Smooth muscle cell (in vitro differentiated cells): ENCODE data around the gene EPHA3. TPM values are rescaled to one million over a fixed set of nuclear protein-coding genes. Genes with fewer than 3 reads are reported as not detected.

ENCODE experiments used
- DNase-seq: peaks from one replicate; lab custom pipeline; 2025; ENCODE audit not compliant: unreplicated experiment; lab: John Stamatoyannopoulos, UW
- H2AFZ ChIP-seq: fragments of 200-600 bp; sonication (generic); 2 replicates; pipeline ENCODE4 v1.6.0; 2016; ENCODE audit warnings: antibody characterized with exemption, low read depth, mild to moderate bottlenecking
- H3F3A ChIP-seq: fragments of 200-600 bp; sonication (generic); 2 replicates; pipeline ENCODE4 v1.6.0; 2017; ENCODE audit warnings: antibody characterized with exemption, low read depth
- H3K27ac ChIP-seq: fragments of 200-600 bp; sonication (generic); 2 replicates; pipeline ENCODE4 v1.5.1; 2016; ENCODE audit warnings: low read depth, mild to moderate bottlenecking
- H3K27me3 ChIP-seq: fragments of 200-600 bp; sonication (generic); 2 replicates; pipeline ENCODE4 v1.6.1; 2016; ENCODE audit warnings: low read depth, mild to moderate bottlenecking
- H3K36me3 ChIP-seq: fragments of 200-600 bp; sonication (generic); 2 replicates; pipeline ENCODE4 v1.5.1; 2016; ENCODE audit warnings: low read depth
- H3K4me1 ChIP-seq: fragments of 200-600 bp; sonication (generic); 2 replicates; pipeline ENCODE4 v1.5.1; 2016; ENCODE audit warnings: low read depth
- H3K4me2 ChIP-seq: fragments of 200-600 bp; sonication (generic); 2 replicates; pipeline ENCODE4 v1.6.0; 2016; ENCODE audit warnings: mild to moderate bottlenecking
- H3K4me3 ChIP-seq: fragments of 200-600 bp; sonication (generic); 2 replicates; pipeline ENCODE4 v1.5.1; 2016; ENCODE audit warnings: mild to moderate bottlenecking
- H3K79me2 ChIP-seq: fragments of 200-600 bp; sonication (generic); 2 replicates; pipeline ENCODE4 v1.6.0; 2016; ENCODE audit warnings: low read depth, mild to moderate bottlenecking
- H3K9ac ChIP-seq: fragments of 200-600 bp; sonication (generic); 2 replicates; pipeline ENCODE4 v1.6.0; 2016; ENCODE audit warnings: low read depth
- H3K9me3 ChIP-seq: fragments of 200-600 bp; sonication (generic); replicated peaks from 2 replicates; pipeline ENCODE4 v1.5.1; 2016; ENCODE audit warnings: low read depth
- H4K20me1 ChIP-seq: fragments of 200-600 bp; sonication (generic); 2 replicates; pipeline ENCODE4 v1.6.0; 2016; ENCODE audit warnings: low read depth
- CTCF ChIP-seq: fragments of 200-600 bp; sonication (generic); IDR thresholded peaks from 2 replicates; pipeline ENCODE4 v1.5.1; 2017; ENCODE audit warnings: borderline replicate concordance, mild to moderate bottlenecking, antibody characterized with exemption; ENCODE audit not compliant: insufficient read depth, poor library complexity, severe bottlenecking
- WGBS: methylation state at CpG from one replicate; pipeline ENCODE4 v1.1.7; 2016; ENCODE audit warnings: low lambda C conversion rate; 5-methylcytosine and 5-hydroxymethylcytosine counted together
- polyA plus RNA-seq: library from polyadenylated mRNA; unstranded; fragments of >200 nt; fragmentation: Nextera tagmentation; extraction: Ambion mirVana; gene quantifications from 2 replicates; pipeline ENCODE4 v1.2.1, GENCODE V29; 2016
- total RNA-seq: library from RNA; depleted of rRNA; stranded (reverse); fragments of >200 nt; gene quantifications from 2 replicates; pipeline ENCODE4 v1.2.3, GENCODE V29; 2014

Gene EPHA3
- total and polyA plus RNA-seq, 2 experiments from 2014 or later, result 0.62 to 1.7 TPM

GRCh38 chr3:89527736-89528305 lies 420.4 kb downstream of the EPHA3 start:
- no peak overlapping the region for H3K27ac ChIP-seq
- no peak for TF ChIP-seq CTCF
- no peaks in the 10 kb centered on the region for H3K9me3 ChIP-seq
- no peak overlapping the region for H3K4me3 ChIP-seq
- no peaks in the 10 kb centered on the region for H4K20me1 ChIP-seq
- H3K79me2 ChIP-seq, result no peaks in the 10 kb centered on the region
- peaks cover 11% of the 10 kb centered on the region for H3K4me1 ChIP-seq
- H3F3A ChIP-seq, result peaks cover under 1% of the 10 kb centered on the region
- H3K9ac ChIP-seq, result no peak overlapping the region
- H3K4me2 ChIP-seq, result no peak overlapping the region
- no peaks in the 10 kb centered on the region for H3K27me3 ChIP-seq
- no peak for DNase-seq
- H3K36me3 ChIP-seq, result no peaks in the 10 kb centered on the region
- no peak overlapping the region for H2AFZ ChIP-seq
- 76% methylated on average over 1 of the region's 1 CpG for WGBS
